HG03139 (cell line): Measurements from ENCODE around the gene TARS1.

Experiments
- ATAC-seq: cut with Tn5 transposase; IDR thresholded peaks from one replicate; pipeline ENCODE4 v1.9.1; 2021; ENCODE audit not compliant: unreplicated experiment

The TARS1 gene

DNA sequence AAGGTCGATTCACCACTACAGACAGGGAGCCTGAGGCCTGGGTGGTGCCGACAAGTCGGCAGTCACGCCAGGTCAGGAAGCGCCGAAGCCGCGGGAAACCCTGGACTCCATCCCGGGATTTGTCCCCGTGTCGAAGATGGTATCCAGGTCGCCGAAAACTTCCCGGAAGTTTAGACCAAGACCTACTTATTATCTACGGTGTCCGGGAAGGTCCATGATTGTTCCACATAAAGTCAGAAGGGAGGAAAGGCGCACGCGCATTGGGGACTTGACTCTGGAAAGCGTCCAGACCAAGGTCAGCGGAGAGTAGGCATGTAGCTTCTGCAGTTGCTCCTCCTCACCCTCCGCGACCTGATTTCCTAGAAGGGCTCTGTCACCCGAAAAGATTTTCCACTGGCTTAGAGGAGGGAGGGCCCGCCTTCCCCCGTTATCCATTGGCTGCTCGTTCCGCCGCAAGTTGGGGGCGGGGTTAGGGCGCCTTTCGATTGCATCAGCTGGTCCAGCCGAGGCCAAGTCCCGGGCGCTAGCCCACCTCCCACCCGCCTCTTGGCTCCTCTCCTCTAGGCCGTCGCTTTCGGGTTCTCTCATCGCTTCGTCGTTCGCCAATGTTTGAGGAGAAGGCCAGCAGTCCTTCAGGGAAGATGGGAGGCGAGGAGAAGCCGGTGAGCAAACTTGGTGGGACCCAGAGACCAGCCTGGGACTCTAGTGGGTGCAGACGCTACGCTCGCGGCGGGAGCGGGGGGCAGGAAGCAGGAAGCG lies at the start of gene TARS1:
TARS1 (plus strand) TSS at position 484 of the 759 bp plus-strand sequence; CDS start at position 606, 122 bp downstream.
- ATAC-seq = peak; percentile 92

DNA sequence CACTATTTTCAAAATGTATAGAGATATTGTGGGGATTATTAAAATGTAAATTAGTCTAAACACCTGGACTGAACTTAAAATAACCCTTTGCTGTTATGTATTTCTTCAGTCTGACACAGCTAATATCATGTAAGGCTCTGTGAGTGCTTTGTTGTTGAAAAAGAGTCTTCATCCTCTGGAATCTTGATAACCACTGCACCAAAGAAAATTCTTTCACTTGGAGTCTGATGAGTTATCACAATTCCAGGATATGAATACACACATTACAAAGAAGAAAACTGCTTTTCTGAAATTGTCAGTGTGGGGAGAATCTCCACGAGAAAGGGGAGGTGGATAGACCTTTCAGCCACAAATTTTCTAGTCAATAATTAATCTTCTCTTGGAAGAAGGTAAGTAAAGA lies 42.3 kb upstream of the TARS1 start:
- no peak for ATAC-seq

GRCh38 chr5:33400675-33401074 lies 40.1 kb upstream of the TARS1 start:
- ATAC-seq = no peak

DNA sequence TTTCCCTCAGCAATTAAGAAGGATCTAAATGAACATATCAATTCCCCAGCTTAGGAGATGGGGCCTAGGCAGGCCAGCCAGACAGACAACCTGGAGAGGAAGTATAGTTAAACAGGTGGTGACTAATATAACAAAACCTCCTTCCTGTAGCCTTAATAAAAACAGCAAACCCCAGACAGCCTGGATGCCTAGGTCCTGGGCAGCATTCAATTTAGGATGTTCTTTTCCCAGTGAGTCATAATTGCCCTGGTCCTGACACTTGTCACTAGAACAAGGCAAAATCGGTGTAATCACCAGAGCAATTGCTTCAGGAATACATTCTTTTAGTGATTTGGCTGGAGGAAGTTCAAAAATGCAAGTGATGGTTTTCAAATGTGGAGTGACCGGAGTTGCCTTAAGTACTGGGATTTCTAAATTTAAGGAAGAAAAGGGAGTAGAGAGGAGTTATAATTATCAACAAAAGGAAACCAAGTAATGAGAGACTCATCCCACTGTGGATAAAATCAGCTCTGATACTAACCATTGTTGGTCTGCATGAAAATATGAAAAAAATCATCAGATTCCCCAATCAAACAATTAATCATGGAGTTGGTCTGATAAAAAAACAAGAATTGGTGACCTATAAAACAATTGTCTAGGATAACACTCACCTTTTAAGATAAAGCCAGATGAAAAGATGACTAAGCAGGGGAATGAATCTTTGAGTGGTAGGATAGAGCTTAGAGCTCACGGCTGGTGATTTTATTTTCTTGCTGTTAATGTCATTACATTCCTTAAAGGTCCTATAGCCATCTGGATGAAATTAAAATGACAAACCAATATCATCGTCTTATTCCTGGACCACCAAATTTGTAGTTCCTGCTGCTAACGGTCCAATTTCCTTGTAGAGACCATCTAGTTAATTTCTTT lies 39.0 kb upstream of the TARS1 start:
- ATAC-seq = no peak

DNA sequence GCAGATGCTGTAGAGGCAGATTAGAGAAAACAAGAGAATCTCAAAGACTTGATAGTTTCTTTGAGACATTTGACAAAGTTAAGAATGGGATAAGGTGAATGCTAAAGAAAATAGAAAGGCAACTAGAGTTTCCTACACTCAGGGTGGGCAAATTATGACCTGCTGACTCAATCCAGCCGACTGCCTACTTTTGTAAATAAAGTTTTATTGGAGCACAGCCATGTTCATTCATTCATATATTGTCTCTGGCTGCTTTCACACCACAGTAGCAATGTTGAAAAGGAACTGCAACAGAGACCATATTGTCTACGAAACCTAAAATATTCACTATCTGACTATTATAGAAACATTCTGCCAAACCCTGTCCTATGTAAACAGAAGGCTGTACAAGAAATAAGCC lies 37.6 kb upstream of the TARS1 start:
- no peak for ATAC-seq

DNA sequence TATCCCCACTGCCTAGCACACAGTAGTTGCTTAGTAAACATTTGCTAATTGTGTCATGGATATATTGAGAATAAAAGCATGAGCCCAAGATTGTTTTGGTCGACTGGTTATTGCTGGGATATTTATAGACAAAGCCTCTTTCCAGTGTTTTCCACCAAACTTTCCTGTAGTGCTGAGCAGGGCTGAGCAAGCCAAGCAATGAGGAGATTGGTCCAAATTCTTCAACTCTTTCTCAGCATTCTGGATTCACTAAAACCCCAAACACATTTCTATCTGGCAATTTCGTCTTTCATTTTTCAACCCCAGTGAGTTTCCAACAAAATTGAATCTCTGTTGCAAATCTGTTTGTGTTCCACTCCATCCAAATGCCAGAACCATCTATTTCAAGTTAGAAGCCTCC lies 31.9 kb upstream of the TARS1 start:
- no peak for ATAC-seq

GRCh38 chr5:33409435-33410170 lies 31.2 kb upstream of the TARS1 start:
- no peak for ATAC-seq

DNA sequence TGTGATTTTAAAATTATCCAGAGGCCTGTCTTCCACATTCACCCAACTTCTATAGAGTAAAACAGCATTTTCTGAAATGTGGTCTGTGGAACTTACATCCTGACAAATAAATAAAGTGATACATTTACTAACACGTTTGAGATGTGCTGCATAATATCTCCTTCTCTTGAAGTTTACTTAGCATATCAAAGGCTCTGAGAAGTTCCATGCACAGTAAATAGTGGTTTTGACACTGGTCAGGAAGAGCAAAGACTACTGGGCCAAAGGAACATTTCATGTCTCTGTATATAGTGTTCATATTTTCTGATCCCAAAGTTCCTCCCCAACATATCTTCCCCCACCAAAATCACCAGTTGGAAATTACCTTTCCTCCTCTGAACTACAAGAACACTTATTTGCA lies 30.5 kb upstream of the TARS1 start:
- no peak for ATAC-seq

- ATAC-seq = no peak
Observed at GRCh38 chr5:33411498-33411897, 29.3 kb upstream of the TARS1 start.

DNA sequence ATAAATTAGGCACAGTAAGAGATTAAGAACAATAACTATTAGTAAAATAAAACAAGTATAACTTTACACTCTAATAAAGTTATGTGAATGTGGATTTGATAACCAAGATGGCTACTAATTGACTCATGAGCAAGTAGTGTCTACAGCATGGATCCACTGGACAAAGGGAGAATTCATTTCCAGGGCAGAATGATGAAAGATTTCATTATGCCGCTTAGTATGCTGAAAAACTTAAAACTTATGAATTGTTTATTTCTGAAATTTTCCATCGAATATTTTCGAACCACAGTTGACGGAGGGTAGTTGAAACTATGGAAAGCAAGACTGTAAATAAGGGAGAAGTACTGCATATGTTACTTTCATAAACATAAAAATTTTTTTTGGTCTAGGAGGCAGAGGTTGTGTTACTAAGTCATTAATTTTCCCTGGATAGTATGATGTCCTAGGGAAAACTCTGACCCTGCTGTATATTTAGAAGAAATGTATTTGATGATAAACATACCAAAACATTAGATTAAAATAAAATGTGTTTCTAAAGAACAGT lies 24.9 kb upstream of the TARS1 start:
- ATAC-seq = no peak

GRCh38 chr5:33417632-33418031 lies 23.1 kb upstream of the TARS1 start:
- no peak for ATAC-seq

DNA sequence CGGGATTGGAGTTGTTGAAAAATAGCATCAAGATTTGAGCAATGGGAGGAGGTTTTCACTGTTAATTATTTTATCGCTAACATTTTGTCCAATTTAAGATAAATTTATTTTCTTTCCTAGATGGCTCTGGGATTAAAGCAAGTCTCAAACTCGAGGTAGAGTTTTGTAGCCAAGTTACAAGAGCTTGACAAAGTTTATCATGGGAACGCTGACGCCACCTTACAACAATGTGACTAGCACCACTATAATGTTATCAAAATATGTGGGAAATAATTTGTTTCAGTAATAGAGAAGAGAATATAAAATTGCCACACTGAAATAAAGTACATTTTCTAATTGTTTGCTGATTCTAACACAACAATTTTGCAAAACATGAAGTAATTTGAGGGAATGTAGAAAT lies 19.8 kb upstream of the TARS1 start:
- no peak for ATAC-seq

DNA sequence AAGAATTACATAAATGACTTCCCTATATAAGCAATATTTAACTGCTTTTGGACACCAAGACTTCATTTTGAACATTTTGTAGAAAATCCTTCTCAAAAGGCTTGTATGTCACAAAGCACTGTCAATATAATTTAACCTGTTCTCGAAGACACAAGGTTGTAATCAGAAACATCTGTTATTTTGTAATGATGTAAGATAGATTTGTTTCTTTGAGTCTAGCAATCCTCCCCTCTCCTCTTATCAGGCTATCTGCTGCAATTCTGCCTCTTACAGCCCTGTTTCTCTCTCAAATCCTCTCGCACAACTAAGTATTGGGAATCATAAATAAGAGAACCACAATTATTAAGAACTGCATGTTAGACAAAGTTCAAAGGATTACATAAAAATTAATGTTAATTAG lies 18.6 kb upstream of the TARS1 start:
- ATAC-seq = no peak

DNA sequence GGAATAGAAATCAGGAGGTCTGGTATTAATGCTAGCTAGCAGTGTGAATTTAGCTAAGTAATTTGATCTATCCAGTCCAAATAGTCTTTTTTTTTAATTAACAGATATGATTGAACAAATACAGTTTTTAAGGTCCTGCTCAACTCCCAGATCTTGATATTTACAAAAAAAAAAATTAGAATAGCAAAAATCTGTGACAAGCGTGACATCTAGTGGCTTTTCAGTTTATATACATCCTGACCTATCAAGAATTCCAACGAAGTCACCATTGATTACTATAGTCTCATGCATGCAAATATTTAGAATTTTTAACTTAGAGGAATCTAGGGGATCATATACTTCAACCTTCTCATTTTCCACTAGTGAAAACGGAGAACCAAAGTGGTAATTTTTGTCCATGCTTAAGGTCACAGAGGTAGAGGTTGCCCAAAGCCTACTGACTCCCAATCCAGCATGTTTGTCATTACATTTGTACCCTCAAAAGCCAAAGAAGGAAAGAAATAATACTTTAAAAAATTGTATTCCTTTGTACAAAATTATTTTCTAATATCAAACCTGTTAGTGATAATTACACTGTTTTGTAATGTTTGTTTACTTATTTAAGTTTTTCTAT lies 17.6 kb upstream of the TARS1 start:
- ATAC-seq = no peak

GRCh38 chr5:33425314-33425713 lies 15.5 kb upstream of the TARS1 start:
- ATAC-seq = no peak

DNA sequence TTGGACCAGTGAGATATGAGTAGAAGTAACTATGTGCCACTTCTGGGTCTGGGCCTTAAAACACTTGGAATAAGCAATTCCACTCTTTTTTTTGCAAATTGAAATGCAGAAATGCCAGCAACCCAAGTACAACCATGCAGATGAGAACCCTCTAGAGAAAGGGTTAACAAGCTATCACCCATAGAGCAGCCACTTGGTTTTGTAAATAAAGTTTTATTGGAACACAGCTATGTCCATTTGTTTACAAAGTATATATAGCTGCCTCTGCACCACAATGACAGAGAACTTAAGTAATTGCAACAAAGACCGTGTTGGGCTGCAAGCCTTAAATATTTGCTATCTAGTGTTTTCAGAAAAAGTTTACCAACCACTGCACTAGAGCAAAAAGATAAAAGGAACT lies 9.8 kb upstream of the TARS1 start:
- no peak for ATAC-seq

GRCh38 chr5:33432656-33433055 lies 8.1 kb upstream of the TARS1 start:
- no peak for ATAC-seq

DNA sequence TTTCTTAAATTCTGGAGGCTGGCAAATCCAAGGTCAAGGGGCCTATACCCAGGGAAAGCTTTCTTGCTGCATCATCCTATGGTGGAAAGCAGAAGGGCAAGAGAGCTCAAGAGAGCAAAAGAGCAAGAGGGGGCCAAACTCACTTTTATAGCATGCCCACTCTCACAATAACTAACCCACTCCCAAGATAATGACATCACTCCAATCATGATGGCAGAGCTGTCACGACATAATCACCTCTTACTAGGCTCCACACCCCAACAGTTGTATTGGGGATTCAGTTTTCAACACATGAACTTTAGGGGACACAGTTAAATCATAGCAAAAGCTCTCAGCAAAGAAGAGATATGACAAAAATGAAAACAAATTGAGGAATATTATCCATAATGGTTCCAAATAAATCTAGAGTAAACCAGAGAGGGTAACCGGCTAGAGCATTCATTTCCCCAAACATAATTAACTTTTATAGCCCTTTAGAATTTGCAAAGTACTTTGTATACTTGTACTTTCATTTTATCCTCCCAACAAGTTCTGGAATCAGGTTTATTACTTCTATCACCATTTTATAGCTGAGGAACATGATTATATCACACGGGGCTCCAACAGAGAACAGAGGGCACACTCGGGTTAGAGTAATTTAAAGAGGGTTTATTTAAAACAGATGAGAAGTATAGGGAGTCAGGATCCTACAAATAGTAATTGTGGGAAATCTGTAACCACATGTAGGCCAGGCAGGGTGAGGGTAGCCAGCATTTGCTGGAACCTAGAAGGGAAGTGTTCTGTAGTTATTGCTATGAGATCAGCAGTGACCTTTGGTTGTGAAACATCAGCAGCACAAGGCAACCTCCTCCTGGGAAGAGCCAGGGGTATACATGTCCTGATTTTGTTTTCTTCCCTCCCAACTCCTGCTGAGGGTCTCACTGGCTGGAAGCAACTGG lies 7.2 kb upstream of the TARS1 start:
- ATAC-seq = no peak

DNA sequence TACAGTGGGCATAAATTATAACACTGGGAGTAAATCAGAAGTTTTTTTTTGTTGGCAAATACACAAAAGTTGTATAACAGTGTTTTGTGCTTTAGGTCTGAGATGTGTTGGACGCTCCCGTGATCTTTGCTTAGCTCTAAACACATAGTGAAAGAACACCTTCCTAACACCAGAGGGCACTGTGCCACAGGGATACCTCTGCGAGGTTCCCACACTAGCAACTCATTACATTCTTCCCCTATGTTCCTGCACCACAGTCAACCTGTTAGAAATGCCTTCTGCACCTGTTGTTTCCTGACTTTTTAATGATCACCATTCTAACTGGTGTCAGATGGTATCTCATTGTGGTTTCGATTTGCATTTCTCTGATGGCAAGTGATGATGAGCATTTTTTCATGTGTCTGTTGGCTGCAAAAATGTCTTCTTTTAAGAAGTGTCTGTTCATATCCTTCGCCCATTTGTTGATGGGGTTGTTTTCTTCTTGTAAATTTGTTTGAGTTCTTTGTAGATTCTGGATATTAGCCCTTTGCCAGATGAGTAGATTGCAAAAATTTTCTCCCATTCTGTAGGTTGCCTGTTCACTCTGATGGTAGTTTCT lies 4.8 kb upstream of the TARS1 start:
- peak; percentile 59 for ATAC-seq
